Loucy (cell line): ENCODE results near the gene GPR18.

Experiments used
- EZH2phosphoT487 ChIP-seq: fragments of 200-600 bp; IDR thresholded peaks from 2 replicates; pipeline ENCODE4 v1.6.1; 2018; ENCODE audit warnings: antibody characterized with exemption, mild to moderate bottlenecking, moderate library complexity, borderline replicate concordance
- TF ChIP-seq, protein P1 (sequence below): fragments of 200-600 bp; sonication (generic); conservative IDR thresholded peaks from 2 replicates; pipeline ENCODE4 v1.5.1; 2014; ENCODE audit warnings: mild to moderate bottlenecking, antibody characterized with exemption, low read length

DNA sequence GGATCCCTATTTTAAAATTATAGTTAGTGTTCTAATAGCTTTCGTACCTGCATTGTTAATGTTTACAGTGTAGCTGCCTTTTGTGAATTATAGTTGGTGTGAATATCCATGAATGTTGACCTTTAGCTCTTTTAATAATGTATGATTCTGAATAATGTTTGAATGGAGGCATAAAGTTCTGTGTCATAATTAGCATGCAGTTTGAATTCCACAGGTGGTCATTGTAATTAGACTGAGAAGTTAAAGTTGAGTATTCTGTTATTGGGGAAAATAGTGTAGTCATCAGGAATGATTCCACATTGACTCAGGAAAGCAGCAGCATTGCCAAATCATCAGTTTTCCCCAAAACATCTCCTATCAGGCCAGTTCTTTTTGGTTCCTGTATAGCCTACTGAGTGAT is 12.1 kb downstream of the GPR18 start:
- TF ChIP-seq EZH2phosphoT487: no peak
- TF ChIP-seq, protein P1, sequence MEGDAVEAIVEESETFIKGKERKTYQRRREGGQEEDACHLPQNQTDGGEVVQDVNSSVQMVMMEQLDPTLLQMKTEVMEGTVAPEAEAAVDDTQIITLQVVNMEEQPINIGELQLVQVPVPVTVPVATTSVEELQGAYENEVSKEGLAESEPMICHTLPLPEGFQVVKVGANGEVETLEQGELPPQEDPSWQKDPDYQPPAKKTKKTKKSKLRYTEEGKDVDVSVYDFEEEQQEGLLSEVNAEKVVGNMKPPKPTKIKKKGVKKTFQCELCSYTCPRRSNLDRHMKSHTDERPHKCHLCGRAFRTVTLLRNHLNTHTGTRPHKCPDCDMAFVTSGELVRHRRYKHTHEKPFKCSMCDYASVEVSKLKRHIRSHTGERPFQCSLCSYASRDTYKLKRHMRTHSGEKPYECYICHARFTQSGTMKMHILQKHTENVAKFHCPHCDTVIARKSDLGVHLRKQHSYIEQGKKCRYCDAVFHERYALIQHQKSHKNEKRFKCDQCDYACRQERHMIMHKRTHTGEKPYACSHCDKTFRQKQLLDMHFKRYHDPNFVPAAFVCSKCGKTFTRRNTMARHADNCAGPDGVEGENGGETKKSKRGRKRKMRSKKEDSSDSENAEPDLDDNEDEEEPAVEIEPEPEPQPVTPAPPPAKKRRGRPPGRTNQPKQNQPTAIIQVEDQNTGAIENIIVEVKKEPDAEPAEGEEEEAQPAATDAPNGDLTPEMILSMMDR: no peak
